ENCODE results near the gene PAQR6. TPM values are rescaled to one million over a fixed set of nuclear protein-coding genes. Genes with fewer than 3 reads are reported as not detected.

PAQR6 gene
- total RNA-seq, 4 donors from 2014 or later: 4.5 to 18.5 (median 7.2) TPM

- TF ChIP-seq POLR2AphosphoS5 (IDR thresholded peaks at IDR 0.05): no peak
- no peak for TF ChIP-seq POLR2A (IDR thresholded peaks at IDR 0.05)
- no peak for TF ChIP-seq CTCF (IDR thresholded peaks at IDR 0.05)
- TF ChIP-seq EP300 (IDR thresholded peaks at IDR 0.05): no peak
- H3K36me3 ChIP-seq: peaks cover 27% of the 10 kb centered on the region
- peaks cover 61% of the 10 kb centered on the region for H3K4me1 ChIP-seq
Measured at GRCh38 chr1:156289857-156290256, 42.0 kb upstream of the PAQR6 start.

GRCh38 chr1:156286061-156286460 lies 38.2 kb upstream of the PAQR6 start:
- H3K4me3 ChIP-seq: peak overlapping the region; percentile 47
- no peak for DNase-seq (ENCODE audit: low spot score in 2 of 2)
- no peaks in the 10 kb centered on the region for H3K27me3 ChIP-seq
- peaks cover 46% of the 10 kb centered on the region for H3K4me1 ChIP-seq
- WGBS: 87% methylated on average over 8 of the region's 8 CpGs
- H3K9me3 ChIP-seq: no peaks in the 10 kb centered on the region
- no peak for TF ChIP-seq CTCF (IDR thresholded peaks at IDR 0.05)
- no peak for TF ChIP-seq EP300 (IDR thresholded peaks at IDR 0.05)
- no peak for TF ChIP-seq POLR2A (IDR thresholded peaks at IDR 0.05)
- TF ChIP-seq POLR2AphosphoS5 (IDR thresholded peaks at IDR 0.05): no peak
- peaks cover 27% of the 10 kb centered on the region for H3K36me3 ChIP-seq
- peak overlapping the region; percentile 22 for H3K27ac ChIP-seq

More at GRCh38 chr1:156289857-156290256, 42.0 kb upstream of the PAQR6 start:
- Histone ChIP-seq H3K9me3 (no peaks in the 10 kb centered on the region), H3K4me3 (no peak overlapping the region), H3K27me3 (no peaks in the 10 kb centered on the region), H3K27ac (no peak overlapping the region)
- no peak for DNase-seq (ENCODE audit: low spot score in 2 of 2)

GRCh38 chr1:156285437-156285836 lies 37.6 kb upstream of the PAQR6 start:
- Histone ChIP-seq H3K4me1 (peaks cover 46% of the 10 kb centered on the region), H3K36me3 (peaks cover 27% of the 10 kb centered on the region), H3K27me3 (no peaks in the 10 kb centered on the region), H3K27ac (peak overlapping the region; percentile 74), H3K9me3 (no peaks in the 10 kb centered on the region), H3K4me3 (peak overlapping the region; percentile 47)
- 90% methylated on average over 8 of the region's 21 CpGs for WGBS
- DNase-seq (ENCODE audit: low spot score in 2 of 2): no peak
- TF ChIP-seq POLR2AphosphoS5 (IDR thresholded peaks at IDR 0.05) (no peak), POLR2A (IDR thresholded peaks at IDR 0.05) (no peak), CTCF (IDR thresholded peaks at IDR 0.05) (no peak), EP300 (IDR thresholded peaks at IDR 0.05) (no peak)

GRCh38 chr1:156284757-156285156 lies 36.9 kb upstream of the PAQR6 start:
- Histone ChIP-seq H3K27ac (peak overlapping the region; percentile 74), H3K27me3 (no peaks in the 10 kb centered on the region), H3K36me3 (peaks cover 25% of the 10 kb centered on the region), H3K4me1 (peaks cover 43% of the 10 kb centered on the region), H3K9me3 (no peaks in the 10 kb centered on the region), H3K4me3 (peak overlapping the region; percentile 47)
- TF ChIP-seq EP300 (IDR thresholded peaks at IDR 0.05): no peak
- no peak for TF ChIP-seq CTCF (IDR thresholded peaks at IDR 0.05)
- no peak for TF ChIP-seq POLR2AphosphoS5 (IDR thresholded peaks at IDR 0.05)
- no peak for TF ChIP-seq POLR2A (IDR thresholded peaks at IDR 0.05)
- 48% methylated on average over 4 of the region's 4 CpGs for WGBS
- DNase-seq (ENCODE audit: low spot score in 2 of 2): no peak

GRCh38 chr1:156284112-156284511 lies 36.3 kb upstream of the PAQR6 start, which contains the start of gene TMEM79:
TSS of gene TMEM79 (plus strand) at chr1:156284325. CDS start at chr1:156285227, 902 bp downstream.
- peak within 1 kb of the TSS; percentile 86 for H3K4me3 ChIP-seq
- peaks cover 19% of the 10 kb centered on the region for H3K36me3 ChIP-seq
- no peak for DNase-seq (ENCODE audit: low spot score in 2 of 2)
- TF ChIP-seq CTCF (IDR thresholded peaks at IDR 0.05): no peak
- no peaks in the 10 kb centered on the region for H3K27me3 ChIP-seq
- peak within 1 kb of the TSS; percentile 94 for H3K27ac ChIP-seq
- H3K9me3 ChIP-seq: no peaks in the 10 kb centered on the region
- H3K4me1 ChIP-seq: peaks cover 43% of the 10 kb centered on the region
- WGBS: 49% methylated on average over 7 of the region's 7 CpGs
